ENCODE measurements around the gene UBE4B.
"Not testable (repeated sequence)": the region's sequence is repeated elsewhere in the genome, so short reads cannot be mapped to it uniquely, and the experiment has no call there.

GRCh38 chr1:10028956-10029500 is 3.7 kb upstream of the UBE4B start:
- not testable (repeated sequence) for TF ChIP-seq CTCF (IDR thresholded peaks at IDR 0.05); EZH2 (IDR thresholded peaks at IDR 0.05; ENCODE audit: borderline replicate concordance, insufficient read depth, low read depth, low read length, poor library complexity, severe bottlenecking)

Data from B cell (primary cell).